Measurements from ENCODE around the gene RASEF. TPM values are rescaled to one million over a fixed set of nuclear protein-coding genes. Genes with fewer than 3 reads are reported as not detected.

Gene RASEF
- total and polyA plus RNA-seq, 10 of the 15 experiments (the other 5 are each of a cell fraction or from before 2014, with no cell fraction given): under 0.01 to 0.04 (median 0.01) TPM; not detected in 7

DNA sequence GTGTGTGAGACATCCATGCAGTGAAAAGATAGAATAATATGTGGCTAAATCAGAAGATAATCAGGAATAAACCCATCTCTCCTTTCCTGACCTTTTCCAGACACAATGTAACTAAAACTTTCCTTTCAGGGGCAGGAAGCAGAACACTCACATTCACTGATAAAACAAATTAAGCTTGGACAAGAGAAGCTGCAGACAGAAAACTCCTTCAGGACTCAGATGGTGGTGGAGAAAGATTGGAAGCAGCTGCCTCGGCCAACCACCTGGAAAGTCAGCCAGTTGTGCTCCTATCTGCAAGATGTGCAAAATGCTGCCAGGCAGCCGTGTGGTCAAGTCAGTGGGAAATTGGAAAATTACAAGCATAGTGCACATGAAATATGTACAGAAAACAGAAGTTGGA lies 26.9 kb downstream of the RASEF start:
- H4K20me1 ChIP-seq (ENCODE audit: control insufficient read depth, insufficient read depth): no peaks in the 10 kb centered on the region
- no peak overlapping the region for H3K4me2 ChIP-seq (ENCODE audit: control insufficient read depth, insufficient read depth)
- no peaks in the 10 kb centered on the region for H3K36me3 ChIP-seq (ENCODE audit: control insufficient read depth in 2 of 2, insufficient read depth in 2 of 2, low read length in 1 of 2)
- H3K79me2 ChIP-seq (ENCODE audit: control insufficient read depth, insufficient read depth, low read length): no peaks in the 10 kb centered on the region
- FAIRE-seq (no peak), DNase-seq (ENCODE audit: low read depth, low spot score) (no peak), ATAC-seq (no peak)
- POLR2A ChIA-PET: no interaction called here
- CTCF ChIA-PET: interaction anchor here (0.6 kb wide), 1 partner anchor 183 kb away, joined by 3 read pairs; no protein-coding TSS in a partner anchor
- intact Hi-C loops (cut with micrococcal nuclease; ENCODE audit: unreplicated experiment): no loop called here
- SMC1A ChIA-PET (ENCODE audit: uncharacterized antibody, unreplicated experiment): interaction anchor here (0.5 kb wide), 1 partner anchor 273 kb away, joined by 3 read pairs; no protein-coding TSS in a partner anchor
- TF ChIP-seq RELB (IDR thresholded peaks at IDR 0.05; ENCODE audit: low read depth) (no peak), EZH2 (IDR thresholded peaks at IDR 0.05; ENCODE audit: borderline replicate concordance, control insufficient read depth, low read depth, low read length) (no peak), STAT1 (conservative IDR thresholded peaks at IDR 0.05) (no peak)
- TF ChIP-seq, protein P1, sequence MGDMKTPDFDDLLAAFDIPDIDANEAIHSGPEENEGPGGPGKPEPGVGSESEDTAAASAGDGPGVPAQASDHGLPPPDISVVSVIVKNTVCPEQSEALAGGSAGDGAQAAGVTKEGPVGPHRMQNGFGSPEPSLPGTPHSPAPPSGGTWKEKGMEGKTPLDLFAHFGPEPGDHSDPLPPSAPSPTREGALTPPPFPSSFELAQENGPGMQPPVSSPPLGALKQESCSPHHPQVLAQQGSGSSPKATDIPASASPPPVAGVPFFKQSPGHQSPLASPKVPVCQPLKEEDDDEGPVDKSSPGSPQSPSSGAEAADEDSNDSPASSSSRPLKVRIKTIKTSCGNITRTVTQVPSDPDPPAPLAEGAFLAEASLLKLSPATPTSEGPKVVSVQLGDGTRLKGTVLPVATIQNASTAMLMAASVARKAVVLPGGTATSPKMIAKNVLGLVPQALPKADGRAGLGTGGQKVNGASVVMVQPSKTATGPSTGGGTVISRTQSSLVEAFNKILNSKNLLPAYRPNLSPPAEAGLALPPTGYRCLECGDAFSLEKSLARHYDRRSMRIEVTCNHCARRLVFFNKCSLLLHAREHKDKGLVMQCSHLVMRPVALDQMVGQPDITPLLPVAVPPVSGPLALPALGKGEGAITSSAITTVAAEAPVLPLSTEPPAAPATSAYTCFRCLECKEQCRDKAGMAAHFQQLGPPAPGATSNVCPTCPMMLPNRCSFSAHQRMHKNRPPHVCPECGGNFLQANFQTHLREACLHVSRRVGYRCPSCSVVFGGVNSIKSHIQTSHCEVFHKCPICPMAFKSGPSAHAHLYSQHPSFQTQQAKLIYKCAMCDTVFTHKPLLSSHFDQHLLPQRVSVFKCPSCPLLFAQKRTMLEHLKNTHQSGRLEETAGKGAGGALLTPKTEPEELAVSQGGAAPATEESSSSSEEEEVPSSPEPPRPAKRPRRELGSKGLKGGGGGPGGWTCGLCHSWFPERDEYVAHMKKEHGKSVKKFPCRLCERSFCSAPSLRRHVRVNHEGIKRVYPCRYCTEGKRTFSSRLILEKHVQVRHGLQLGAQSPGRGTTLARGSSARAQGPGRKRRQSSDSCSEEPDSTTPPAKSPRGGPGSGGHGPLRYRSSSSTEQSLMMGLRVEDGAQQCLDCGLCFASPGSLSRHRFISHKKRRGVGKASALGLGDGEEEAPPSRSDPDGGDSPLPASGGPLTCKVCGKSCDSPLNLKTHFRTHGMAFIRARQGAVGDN (IDR thresholded peaks at IDR 0.05): no peak
- H2AFZ ChIP-seq (ENCODE audit: control insufficient read depth, low read depth, low read length): no peak overlapping the region
- BruUV-seq (replicated peaks): no TSS peak
- no peak overlapping the region for H3K27ac ChIP-seq (ENCODE audit: control insufficient read depth, insufficient read depth)
- no peak overlapping the region for H3K4me3 ChIP-seq
- in situ Hi-C loops (cut with MboI): no loop called here
- no peak overlapping the region for H3K9ac ChIP-seq (ENCODE audit: control insufficient read depth, insufficient read depth, low read length)
- H3K9me3 ChIP-seq (replicated peaks; ENCODE audit: control insufficient read depth, insufficient read depth, low read length): no peaks in the 10 kb centered on the region
- WGBS (ENCODE audit: insufficient coverage, insufficient replicate concordance, low lambda C conversion rate, missing lambda C conversion rate): 0% methylated on average over 2 of the region's 2 CpGs
- H3K27me3 ChIP-seq (replicated peaks in 1 of 2; ENCODE audit: control insufficient read depth in 2 of 2, insufficient read depth in 2 of 2, low read length in 1 of 2): no peaks in the 10 kb centered on the region
- H3K4me1 ChIP-seq (ENCODE audit: control insufficient read depth, insufficient read depth, low read length): no peaks in the 10 kb centered on the region
- RAD21 ChIA-PET (ENCODE audit: unreplicated experiment): no interaction called here
